ENCODE measurements around the gene UBL5.
"Not testable (repeated sequence)": the region's sequence is repeated elsewhere in the genome, so short reads cannot be mapped to it uniquely, and the experiment has no call there.

UBL5 gene

DNA sequence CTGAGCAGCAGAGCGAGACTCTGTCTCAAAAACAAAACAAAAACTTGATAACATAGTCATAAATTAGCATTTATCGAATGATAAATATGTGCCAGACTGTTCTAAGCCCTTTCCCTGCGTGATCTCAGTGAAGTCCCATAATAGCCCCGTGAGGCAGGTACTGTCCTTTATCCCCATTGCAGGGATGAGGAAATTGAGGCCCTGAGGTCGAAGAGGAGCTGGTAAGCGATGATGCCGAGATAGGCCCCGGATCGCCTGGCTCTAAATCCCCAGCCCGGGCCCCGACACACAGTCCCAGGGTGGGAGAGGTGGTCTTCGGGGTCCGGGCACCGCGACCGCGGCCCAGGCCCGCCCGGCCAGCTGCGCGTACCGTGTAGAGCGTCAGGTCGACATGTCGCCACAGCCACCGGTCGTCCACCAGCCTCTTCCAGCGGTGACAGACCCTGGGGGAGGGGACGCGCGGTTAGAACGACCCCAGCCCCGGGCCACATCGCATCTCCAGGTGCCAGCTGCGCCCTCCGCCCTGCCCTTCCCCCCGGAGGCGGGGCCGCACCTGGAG, 9.5 kb upstream of the UBL5 start:
- no peak for DNase-seq

DNA sequence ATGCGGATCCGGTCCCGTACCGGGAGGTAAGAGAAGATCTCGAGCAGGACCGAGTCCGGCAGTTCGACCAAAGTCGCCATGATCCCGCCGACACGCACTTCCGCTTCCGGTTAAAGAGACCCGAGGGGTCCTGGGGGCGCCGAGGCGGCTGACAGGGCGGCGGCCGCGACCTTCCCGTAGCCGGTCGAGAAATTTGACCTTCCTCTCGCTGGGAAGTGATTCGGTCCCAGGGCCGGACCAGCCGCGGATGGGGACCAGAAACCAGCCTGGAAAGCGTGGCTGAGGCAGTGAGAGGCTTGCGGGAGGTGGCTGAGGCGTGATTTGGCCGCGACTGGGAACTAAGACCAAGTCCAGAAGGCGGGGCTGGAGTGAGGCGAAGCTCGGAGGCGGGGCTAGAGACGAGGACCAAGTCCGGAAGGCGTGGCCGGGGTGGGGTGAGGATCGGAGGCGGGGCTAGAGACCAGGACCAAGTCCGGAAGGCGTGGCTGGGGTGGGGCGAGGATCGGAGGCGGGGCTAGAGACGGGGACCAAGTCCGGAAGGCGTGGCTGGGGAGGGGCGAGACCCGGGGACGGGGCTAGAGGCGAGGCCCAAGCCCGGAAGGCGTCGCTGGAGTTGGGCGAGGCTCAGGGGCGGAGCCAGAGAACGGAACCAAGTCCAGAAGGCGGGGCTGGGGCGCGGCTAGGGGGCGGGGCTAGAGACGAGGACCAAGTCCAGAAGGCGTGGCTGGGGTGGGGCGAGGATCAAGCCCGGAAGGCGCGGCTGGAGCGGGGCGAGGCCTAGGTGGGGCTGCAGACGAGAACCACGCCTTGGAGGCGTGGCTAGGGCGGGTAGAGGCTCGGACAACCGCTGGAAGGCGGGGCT, 8.8 kb upstream of the UBL5 start, which contains the start of gene FBXL12:
FBXL12 (minus strand) TSS at position 346 of the 862 bp plus-strand sequence; CDS start at position 80, 266 bp downstream.
- peak; percentile 100 for DNase-seq

DNA sequence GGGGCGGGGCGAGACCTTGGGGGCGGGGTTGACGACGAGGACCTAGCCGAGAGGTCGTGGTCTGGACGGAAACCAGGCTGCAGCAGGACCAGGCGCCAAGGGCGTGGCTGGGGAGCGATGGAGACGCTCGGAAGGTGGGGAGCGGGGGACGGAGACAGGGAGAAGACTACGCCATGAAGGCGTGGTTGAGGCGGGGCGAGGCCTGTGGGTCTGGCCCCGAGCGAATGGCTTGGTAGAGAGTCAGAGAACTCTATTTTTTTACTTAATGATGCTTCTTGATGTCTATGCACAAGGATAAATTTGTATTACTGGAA, 8.2 kb upstream of the UBL5 start:
- no peak for DNase-seq

DNA sequence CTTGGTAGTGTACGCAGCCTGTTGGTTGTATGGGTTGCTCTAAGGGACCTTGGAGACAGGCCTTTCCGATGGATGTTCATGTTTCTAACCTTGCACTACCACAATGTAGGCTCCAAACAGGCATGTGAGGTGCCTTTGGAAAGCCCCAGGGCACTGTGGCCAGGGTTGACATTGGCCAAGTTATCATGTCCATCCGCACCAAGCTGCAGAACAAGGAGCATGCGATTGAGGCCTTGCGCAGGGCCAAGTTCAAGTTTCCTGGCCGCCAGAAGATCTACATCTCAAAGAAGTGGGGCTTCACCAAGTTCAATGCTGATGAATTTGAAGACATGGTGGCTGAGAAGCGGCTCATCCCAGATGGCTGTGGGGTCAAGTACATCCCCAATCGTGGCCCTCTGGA, 7.7 kb upstream of the UBL5 start:
- DNase-seq: not testable (repeated sequence)

DNA sequence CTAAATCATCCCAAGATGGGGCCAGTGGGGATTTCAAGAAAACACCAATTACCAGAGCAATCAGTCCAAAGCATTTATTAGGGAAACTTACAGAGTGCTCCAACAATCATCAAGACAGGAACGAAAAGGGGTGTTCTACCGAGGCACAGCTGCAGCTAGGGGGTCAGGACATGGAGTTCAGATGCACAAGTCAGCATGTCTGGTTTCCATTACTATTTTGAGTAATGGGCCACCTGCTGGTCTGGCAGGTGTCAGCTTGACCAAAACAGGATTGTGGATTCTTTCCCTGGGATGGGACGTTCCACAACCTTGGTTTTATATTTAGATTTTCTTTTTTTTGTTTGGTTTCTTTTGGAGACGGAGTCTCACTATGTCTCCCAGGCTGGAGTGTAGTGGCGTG, 3.9 kb upstream of the UBL5 start:
- no peak for DNase-seq

DNA sequence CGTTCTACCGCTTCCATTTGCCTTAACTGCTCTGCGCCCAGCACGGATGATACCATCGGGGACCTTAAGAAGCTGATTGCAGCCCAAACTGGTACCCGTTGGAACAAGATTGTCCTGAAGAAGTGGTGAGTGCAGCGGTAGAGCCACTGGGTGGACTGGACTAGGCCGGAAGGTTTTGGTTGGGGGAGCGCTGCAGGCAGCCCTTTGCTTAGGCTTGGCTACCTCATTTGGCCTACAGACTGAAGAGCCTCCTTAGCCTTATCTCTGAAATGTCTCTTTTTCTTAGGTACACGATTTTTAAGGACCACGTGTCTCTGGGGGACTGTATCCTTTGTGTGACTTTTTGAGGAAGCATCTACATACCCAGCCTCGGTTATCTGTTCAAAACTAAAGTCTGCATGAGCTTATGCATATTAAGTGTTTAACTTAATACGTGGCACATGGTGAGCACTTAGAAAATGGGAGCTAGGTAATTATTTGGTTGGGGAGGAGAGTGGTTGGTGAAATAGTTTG, 889 bp downstream of the UBL5 start:
- no peak for DNase-seq

DNA sequence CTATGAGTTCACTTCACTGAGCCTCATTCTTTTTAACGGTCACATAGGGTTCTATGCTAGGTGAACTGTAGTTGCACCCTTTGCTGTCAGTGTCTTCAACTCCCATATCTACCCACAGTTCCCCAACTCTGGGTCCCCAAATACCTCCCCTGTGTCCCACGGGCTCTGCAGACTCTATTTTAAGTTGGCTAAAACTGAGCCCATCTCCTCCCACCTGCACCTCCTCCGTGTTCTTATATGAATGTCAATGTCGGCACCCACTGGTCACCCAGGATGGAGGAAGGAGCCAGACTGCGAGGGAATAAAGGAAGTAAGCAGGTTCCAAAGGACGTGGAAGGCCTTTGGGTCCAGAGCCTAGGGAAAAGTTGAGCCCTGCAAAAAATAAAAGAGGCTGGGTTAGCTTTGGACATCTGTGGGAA, 6.6 kb downstream of the UBL5 start:
- DNase-seq: no peak

DNA sequence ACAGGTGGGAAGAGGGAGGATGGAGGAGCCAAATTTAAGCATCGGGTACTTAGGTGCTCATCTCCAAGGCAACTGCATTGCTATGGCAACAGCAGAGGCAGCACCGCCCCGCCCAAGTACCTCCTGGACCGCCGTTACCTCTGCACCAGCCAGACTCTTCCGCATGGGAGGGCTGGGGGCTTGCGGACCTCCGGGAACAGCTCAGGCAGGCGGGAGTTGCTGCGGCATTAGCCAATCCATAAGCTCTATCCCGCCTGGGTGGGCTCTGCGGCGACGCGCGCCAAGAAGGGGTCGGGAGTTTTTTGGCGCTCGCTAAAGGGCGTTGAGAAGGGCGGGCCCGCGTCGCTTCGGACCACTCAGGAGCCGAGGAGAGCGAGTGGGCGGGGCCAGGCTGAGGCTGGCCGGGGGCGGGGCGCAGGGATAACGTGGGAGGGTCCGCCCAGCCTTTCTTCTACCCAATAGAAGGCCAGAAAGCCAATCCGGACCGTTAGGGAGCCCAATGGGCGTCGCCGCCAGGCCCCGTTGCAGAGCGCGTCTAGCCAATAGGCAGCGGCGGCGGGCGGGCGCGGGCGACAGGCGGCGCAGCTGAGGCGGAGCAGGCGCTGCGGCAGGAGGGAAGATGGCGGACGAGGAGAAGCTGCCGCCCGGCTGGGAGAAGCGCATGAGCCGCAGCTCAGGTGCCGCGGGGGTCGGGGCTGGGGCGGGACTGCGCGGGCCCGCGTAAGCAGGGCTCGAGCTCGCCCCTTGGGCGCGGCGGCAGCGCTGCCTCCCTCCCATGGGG, 7.2 kb downstream of the UBL5 start, which contains the start of gene PIN1:
PIN1 (plus strand) TSS at position 593 of the 781 bp plus-strand sequence; CDS start at position 620, 27 bp downstream.
- peak; percentile 100 for DNase-seq

DNA sequence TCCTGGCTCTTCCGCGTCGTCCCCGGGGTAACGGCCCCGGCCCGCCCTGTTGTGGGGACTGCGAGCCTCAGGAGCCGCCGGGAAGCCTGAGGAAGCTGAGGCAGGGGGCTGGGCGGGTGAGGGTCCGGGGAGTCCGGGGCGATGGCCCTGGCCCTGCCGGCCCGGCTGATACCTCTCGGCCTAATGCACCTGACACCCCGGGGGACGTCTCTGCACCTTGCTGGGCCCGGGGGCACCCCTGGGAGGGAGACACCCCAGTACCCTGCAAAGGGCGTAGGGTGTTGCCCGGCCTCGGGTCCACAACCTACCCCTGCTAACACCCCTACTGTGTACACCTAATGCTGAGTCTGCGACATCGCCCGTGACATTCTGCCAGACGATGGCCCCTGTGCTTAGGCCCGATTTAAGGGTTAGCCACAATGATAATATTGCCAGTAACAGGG, 7.8 kb downstream of the UBL5 start:
- DNase-seq: no peak

DNA sequence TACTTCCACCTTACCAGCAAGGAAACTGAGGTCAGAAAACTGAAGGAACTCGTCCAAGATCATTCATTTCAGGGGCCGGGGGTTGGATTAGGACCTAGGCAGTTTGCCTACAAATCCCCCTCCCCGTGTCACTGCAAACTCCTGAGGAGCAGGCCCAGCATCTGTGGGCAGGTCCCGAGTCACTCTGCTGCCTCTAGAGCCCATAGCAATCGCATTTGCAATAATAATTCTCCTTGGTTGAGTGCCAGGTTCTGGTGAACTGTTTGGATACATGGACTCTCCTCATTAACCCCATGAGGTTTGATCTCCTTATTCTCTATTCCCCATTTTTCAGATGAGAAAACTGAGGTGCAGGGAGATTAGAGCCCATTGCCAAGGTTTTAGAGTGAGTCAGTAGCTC, 8.3 kb downstream of the UBL5 start:
- DNase-seq: peak; percentile 44

DNA sequence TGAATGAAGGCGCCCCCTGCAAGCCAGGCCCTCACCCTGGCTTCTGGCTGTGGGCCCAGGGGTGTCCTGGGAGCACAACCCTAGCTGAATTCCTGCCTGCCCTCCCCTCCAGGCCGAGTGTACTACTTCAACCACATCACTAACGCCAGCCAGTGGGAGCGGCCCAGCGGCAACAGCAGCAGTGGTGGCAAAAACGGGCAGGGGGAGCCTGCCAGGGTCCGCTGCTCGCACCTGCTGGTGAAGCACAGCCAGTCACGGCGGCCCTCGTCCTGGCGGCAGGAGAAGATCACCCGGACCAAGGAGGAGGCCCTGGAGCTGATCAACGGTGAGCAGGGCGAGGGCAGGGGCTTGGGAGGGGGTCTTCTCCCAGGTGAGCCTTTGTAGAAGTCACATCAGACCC, 10.6 kb downstream of the UBL5 start:
- no peak for DNase-seq

DNA sequence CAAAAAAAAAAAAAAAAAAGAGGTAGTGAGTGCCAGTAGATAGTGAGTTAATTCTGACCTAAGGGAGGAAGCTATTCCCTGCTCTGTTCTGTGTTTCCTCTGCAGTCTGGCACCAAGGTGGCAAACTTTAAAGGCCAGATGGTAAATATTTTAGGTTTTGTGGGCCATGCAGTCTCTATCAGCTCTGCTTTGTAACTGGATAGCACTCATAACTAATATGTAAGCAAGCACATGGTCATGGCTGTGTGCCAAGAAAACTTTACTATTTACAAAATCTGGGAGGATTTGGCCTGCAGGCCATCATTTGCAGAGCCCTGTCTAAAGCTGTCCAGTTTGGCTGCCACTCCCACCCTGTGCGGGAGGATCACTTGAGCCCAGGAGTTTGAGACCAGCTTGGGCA, 11.7 kb downstream of the UBL5 start:
- DNase-seq: peak; percentile 59

DNA sequence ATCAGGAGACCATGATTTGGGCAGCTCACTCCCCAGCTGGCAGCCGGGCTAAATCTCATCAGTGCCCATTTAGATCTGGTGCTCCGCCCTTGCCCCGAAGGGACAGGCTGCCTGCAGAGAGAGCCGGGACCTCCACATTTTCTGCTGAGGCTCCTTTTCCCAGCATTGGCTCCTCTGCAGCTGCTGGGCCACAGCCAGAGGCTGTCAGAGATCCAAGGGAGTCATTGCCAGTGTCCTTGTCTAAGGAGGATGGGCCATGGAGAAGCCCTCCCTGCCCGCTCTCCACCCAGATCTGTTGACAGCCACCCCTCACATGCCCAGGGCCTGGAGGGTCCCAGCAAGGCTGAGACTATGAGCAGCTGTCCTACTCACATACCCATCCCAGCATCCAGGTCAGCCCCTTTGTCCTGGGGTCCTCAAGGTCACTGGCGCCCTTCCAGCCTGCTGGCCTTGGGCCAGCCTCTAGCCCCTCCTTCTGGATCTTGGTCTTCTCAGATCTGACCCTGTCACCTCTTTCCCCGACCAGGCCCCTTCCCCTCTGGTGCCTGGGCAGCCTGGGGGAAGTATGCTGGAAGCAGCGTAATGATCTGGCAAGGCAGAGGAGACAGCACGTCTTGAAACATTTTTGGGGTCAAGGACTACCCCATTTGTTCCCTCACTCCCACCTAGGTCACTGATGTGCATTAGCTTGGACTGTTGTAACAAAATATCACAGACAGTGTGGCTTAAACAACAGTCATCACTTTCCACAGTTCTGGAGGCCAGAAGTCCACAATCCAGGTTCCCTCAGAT, 15.3 kb downstream of the UBL5 start:
- no peak for DNase-seq

DNA sequence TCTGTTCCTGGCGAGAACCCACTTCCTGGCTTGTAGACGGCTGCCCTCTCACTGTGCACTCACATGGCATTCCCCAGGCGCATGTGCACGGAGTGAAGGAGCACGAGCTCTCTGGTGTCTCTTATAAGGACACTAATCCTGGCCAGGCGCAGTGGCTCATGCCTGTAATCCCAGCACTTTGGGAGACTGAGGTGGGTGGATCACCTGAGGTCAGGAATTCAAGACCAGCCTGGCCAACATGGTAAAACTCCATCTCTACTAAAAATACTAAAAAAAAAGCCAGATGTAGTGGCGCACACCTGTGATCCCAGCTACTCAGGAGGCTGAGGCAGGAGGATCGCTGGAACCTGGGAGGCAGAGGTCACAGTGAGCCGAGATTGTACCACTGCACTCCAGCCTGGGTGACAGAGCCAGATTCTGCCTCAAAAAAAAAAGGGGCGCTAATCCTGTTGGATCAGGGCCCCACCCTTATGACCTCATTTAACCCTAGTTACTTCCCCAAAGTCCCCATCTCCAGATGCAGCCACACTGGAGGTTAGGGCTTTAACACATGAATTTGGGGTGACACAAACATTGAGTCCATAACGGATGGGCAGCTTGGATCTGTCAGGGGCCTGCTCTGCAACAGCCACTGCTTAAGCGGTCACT, 16.0 kb downstream of the UBL5 start:
- DNase-seq: not testable (repeated sequence)

DNA sequence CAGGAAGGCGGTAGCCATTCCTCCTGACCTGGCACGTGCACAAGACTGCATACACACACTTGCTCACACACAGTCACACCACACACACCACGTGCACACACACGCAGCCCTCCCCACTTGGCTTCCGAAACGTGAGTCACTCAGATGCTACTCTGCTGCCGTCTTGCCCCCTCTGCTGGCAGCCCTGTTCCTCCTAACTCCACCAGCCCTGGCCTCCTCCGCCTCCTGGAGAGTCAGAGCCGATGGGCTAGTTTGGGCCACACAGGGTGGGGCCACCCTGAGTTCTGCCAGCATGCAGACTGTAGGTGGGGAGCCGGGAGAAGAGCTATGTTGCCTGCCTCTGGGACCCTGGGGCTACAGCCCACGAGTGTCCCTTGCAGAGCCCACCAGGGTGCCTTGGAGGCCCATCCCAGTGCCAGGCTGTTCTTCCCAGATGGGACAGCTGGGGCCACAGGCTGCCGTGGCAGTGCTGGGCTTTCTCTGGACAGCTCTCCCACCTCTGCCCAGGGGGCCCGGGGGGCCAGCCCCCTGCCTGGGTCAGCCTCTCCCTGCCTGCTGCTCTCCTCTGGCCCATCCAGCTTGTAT, 19.5 kb downstream of the UBL5 start:
- DNase-seq: peak; percentile 28

DNA sequence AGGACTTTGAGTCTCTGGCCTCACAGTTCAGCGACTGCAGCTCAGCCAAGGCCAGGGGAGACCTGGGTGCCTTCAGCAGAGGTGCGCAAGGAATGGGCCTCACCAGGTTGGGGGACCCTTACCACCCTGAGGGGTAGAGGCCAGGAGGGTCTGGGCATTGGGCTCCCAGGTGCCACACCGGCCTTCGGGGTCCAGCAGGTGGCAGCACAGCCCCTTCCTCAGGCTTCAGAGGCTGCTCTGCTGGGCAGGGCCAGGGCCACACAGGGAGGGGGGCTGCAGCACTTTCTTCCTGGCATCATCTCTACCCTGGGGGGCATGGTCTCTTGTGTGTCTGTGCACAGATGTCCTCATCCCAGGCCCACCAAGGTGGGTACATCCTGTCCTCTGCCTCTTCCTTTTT, 20.3 kb downstream of the UBL5 start:
- peak; percentile 45 for DNase-seq

DNA sequence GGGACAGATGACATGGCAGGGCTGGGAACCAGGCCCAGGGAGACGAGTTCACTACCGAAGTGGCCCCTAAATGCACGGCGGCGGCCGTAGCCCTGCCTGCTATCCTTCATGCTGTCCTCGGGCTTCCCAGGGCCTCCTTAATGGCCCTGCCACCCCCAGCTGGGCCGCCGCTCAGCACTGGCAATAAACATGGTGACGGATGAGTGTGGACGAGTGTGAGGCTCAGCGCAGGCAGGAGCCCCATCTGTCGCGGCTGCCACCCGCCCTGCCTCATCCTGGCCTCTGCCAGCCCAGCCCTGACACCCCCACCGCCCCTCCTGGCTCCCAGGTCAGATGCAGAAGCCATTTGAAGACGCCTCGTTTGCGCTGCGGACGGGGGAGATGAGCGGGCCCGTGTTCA, 21.0 kb downstream of the UBL5 start:
- DNase-seq: peak; percentile 51

DNA sequence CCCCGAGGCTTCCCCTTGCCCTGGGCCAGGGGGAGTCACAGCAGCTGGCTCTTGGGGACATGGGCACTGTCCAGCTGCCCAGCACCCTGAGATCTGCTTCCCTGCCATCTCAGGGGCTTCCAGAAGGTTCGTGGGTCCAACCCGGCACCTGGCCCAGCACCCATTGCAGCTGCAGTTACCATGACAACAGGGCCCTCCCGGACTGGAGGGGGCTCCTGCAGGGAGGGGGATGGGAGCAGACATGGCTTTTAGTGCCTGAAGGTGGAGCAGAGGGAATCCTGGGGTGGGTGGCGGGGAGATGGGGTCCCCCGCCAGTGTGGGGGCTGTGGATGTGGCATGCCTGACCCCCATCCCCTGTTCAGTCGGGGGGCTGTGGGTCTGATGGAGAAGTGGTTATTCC, 22.1 kb downstream of the UBL5 start:
- no peak for DNase-seq

DNA sequence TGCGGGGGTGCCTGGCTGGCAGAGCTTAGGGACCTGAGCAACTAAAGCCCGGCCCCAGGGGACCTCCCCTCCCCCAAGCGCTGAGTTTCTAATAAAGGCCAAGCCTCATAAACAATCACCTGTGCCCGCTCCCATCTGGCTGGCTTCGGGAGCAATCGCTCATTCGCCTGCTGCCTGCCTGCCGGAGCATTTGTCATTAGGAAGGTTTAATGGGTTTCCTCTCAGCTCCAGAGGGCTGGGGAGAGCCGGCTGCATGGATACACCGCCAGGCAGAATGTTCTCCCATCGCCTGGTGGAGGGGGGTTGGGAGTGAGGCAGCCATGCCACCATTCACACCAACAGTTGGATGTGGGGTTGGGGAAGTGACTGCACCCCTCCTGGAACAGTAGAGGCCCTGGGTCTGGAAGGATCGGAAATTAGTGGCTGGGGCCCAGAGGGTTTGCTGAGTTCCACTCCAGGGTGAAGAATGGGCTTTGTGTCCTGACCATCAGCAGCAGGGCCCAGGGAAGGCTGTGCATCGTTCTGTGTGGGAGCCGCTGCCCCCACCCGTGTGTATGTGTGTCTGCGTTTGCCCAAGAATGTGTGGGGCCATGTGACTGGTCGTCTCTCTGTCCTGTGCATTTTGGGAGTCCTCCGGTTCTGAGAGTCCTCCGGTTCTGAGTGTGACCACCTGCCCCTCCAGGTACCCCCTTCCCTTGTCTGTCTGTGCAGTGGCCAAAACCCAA, 22.7 kb downstream of the UBL5 start:
- peak; percentile 82 for DNase-seq

DNA sequence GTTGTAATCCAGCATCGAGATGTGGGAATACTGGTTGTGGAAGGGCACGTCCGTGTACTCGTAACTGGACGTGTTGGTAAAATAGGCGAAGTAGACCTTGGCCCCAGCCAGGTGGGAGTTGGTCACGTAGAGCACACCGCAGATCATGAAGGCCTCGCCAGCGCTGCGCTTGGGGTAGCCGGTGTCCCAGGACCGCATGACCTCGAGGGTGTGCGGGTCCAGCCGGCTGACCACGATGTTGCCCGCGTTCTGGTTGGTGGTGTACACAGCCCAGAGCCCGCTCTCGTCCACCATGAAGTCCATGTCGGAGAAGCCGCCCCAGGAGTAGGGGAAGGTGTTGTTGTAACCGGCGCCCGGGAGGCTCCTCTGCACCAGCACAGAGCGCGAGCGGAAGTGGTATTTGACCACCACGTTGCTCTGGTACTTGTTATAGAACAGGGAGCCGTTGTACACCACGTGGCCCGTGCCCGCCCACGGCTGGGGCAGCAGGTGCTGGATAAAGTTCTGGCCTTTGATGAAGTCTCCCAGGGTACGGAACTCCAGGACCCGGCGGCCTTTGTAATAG, 26.6 kb downstream of the UBL5 start:
- DNase-seq: no peak

DNA sequence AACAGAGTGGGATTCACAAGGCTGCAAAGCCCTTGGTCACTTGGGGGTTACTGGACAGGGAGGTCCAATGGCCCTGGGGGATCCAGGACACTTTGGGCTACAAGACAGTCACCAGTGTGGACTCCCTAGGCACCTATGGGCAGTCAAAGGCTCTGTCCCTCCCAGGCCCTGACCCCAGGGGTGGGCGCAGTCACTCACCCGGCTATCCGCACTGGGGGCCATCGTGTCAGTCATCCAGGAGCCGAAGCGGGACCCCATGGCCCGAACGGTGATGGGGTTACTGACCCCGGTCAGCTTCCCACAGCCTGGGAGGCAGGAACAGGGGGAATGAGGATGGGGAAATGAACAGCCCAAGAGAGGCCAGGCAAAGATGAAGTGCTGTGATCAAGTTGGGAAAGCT, 28.9 kb downstream of the UBL5 start:
- DNase-seq: no peak
